Stomach smooth muscle (tissue), 2 donors: ENCODE data around the gene PTCHD4.
A peak's percentile ranks its signal among the peaks of the same experiment; 100 is the strongest.
"Not testable (repeated sequence)": the region's sequence is repeated elsewhere in the genome, so short reads cannot be mapped to it uniquely, and the experiment has no call there.

Experiments
- H3K27ac ChIP-seq: one replicate; pipeline ENCODE4 v1.7.0; 2013; ENCODE audit warnings: mild to moderate bottlenecking, low read length, inconsistent platforms
- H3K27me3 ChIP-seq, 2 donors: one replicate each; pipeline ENCODE4 v1.7.0; 2013; ENCODE audit warnings: low read length in 2 of 2; ENCODE audit not compliant: insufficient read depth in 2 of 2, control insufficient read depth in 1 of 2
- H3K36me3 ChIP-seq, 2 donors: one replicate each; pipeline ENCODE4 v1.7.0; 2013; ENCODE audit warnings: low read length in 2 of 2; ENCODE audit not compliant: control insufficient read depth in 2 of 2, insufficient read depth in 2 of 2
- H3K4me1 ChIP-seq: one replicate; pipeline ENCODE4 v1.7.0; 2013; ENCODE audit warnings: low read length; ENCODE audit not compliant: control insufficient read depth, insufficient read depth
- H3K4me3 ChIP-seq, 2 donors: one replicate each; pipeline ENCODE4 v1.7.0; 2013; ENCODE audit warnings: low read length in 2 of 2
- H3K9ac ChIP-seq, 2 donors: one replicate each; pipeline ENCODE4 v1.7.0; 2013; ENCODE audit warnings: low read length in 2 of 2, mild to moderate bottlenecking in 1 of 2
- H3K9me3 ChIP-seq, 2 donors: one replicate each; pipeline ENCODE4 v1.7.0; 2013; ENCODE audit warnings: low read length in 2 of 2; ENCODE audit not compliant: control insufficient read depth in 2 of 2
- donor health status: healthy.
- donor health status: Pancreatic carcinoma.

Gene PTCHD4

DNA sequence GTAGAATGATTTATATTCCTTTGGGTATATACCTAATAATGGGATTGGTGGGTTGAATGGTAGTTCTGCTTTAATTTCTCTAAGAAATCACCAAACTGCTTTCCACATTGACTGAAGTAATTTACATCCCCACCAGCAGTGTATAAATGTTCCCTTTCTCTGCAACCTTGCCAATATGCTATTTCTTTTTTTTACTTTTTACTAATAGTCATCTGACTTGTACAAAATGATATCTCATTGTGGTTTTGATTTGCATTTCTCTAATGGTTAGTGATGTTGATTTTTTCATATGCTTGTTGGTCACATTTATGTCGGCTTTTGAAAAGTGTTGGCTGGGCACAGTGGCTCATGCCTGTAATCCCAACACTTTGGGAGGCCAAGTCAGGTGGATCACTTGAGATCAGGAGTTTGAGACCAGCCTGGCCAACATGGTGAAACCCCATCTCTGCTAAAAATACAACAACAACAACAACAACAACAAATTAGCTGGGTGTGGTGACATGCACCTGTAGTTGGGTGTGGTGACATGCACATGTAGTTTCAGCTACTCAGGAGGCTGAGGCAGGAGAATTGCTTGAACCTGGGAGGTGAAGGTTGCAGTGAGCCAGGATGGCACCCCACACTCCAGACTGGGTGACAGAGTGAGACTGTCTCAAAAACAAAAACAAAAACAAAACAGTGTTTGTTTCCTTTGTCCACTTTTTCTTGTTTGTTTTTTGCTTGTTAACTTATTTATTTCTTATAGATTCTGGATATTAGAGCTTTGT is 11.2 kb upstream of the PTCHD4 start:
- H3K36me3 ChIP-seq, H3K9me3 ChIP-seq, H3K9ac ChIP-seq, H3K4me3 ChIP-seq, H3K27ac ChIP-seq, H3K4me1 ChIP-seq, H3K27me3 ChIP-seq: not testable (repeated sequence)

DNA sequence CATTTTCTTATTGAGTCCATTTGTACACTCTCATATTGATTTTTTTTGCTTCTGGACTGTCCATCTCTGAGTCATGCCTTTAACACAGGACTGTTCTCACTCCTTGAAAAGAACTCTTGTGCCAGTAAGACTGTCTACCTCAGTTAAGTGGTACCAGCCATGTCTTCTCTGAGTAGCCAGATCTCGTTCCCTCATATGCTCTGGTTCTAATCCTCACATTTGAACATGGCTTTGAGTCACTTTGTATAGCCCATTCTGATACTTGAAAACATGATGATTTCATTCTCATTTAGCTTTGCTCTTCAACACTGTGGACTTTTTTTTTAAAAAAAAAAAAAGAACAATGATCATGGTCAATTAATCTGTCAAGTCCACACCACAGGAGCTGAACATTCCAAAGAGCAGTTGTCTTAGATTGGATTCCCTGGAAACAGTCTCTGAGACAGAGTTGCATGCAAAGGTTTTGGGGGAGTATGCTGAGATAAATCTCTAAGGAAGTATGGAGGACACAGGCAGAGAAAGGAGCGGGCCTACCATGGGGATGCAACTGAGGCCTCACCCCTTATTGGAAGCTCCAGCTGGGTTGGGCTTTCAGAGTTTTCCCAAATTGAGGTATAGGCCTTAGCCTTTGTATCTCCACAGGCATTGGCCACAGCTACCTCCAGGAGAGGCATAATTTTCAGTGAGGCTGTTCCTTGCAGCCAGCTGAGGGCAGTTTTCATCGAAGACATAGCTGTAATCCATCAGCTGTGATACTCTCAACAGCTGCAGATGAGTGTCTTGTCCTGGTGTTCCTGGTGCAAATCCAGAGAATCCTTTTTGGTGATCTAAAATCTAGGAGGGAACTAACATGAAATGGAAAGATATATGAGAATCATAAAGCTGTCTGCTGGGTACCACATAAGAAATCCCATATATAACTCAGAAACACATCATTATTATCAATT is 6.0 kb upstream of the PTCHD4 start:
- Histone ChIP-seq H3K9ac (no peak overlapping the region), H3K27ac (no peak overlapping the region), H3K9me3 (no peaks in the 10 kb centered on the region), H3K27me3 (no peaks in the 10 kb centered on the region), H3K36me3 (no peaks in the 10 kb centered on the region), H3K4me1 (no peaks in the 10 kb centered on the region), H3K4me3 (no peak overlapping the region)

DNA sequence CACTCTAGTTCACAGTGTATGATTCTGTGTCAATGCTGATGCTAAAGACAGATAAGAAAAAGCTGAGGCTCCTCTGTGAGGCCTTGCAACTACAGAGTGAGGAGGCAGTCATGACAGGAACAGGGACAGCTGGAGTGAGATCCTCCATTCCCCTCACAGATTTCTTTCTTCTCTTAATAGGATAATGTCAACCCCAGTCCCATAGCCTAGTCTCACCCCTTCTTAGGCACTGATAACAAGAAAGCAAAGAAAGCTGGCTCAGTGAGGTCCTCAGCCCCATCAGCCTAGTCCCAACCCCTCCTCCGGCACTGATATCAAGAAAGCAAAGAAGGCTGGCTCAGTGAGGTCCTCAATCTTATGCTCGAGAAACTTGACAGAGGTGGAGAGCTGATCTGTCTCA is 2.1 kb upstream of the PTCHD4 start:
- H3K9ac ChIP-seq = no peak overlapping the region
- H3K4me3 ChIP-seq = no peak overlapping the region
- H3K36me3 ChIP-seq = no peaks in the 10 kb centered on the region

DNA sequence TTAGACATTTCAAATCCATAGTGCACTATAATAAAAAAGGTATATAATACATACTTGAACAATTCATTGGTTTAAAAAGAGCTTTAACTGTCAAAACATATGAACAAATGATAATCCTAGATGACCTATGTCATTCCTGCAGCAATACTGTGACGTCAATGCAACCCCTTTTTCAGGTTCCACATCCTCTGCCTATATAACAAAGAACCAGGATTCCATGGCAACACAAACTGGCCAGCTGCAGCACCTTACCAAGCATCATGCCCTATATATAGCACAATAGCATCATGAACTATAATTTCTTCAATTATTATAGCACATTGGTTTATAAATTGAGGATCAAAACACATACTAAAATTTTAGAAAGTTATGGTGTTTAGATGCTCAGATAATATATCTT is 578 bp upstream of the PTCHD4 start:
- no peaks in the 10 kb centered on the region for H3K9me3 ChIP-seq
- H3K36me3 ChIP-seq = no peaks in the 10 kb centered on the region
- no peak overlapping the region for H3K27ac ChIP-seq
- no peaks in the 10 kb centered on the region for H3K27me3 ChIP-seq
- H3K4me1 ChIP-seq = no peaks in the 10 kb centered on the region
- H3K4me3 ChIP-seq = no peak overlapping the region
- H3K9ac ChIP-seq = no peak overlapping the region

More for the DNA sequence above, 2.1 kb upstream of the PTCHD4 start:
- no peaks in the 10 kb centered on the region for H3K27me3 ChIP-seq
- H3K4me1 ChIP-seq = no peaks in the 10 kb centered on the region
- H3K27ac ChIP-seq = no peak overlapping the region
- H3K9me3 ChIP-seq = no peaks in the 10 kb centered on the region

DNA sequence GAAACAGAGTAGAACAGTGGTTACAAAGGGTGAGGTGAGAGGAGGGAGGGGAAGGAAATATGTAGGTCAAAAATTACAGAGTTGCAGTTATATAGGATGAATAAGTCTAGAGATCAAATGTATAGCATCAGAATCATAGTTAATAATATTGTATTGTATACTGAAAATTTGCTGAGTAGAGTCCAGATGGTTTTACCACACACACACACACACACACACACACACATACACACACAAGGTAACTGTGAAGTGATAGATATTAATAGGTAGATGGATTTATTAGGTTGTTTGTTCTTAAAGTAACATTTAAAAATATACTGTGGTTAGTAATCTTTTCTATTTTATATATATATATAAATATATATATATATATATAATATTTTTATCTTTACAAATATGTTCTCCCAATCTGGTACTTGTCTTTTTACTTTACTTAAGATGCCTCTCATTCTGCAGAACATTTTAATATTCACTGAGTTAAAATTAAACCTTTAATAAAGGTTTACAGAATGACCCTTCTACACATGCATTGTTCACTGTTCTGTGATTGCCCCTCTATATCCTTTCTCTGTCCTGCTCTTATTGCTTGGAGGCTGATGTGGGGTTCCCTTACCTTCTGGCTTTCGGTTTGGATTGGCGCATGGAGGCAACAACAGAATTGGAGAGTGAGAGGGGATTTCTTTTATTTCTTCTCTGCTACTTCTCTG is 408 bp downstream of the PTCHD4 start:
- peak overlapping the region in 1 of 2 donors; percentile 12 for H3K4me3 ChIP-seq

DNA sequence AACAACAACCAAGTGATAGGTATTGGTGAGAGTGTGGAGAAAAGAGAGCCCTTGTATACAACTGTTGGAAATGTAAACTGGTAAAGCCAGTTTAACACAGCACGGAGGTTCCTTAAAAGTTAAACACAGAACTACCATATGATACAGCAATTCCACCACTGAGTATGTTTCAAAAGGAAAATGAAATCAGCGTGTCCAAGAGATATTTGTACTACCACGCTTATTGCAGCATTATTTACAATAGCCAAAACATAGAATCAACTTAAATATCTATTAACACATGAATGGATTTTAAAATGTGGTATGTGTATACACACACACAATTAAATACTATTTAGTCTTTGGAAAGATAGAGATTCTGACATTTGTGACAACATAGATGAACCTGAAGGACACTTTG is 1.1 kb downstream of the PTCHD4 start:
- H3K36me3 ChIP-seq = no peaks in the 10 kb centered on the region
- H3K4me3 ChIP-seq = peak overlapping the region in 1 of 2 donors; percentile 11
- no peaks in the 10 kb centered on the region for H3K9me3 ChIP-seq
- no peaks in the 10 kb centered on the region for H3K27me3 ChIP-seq
- H3K27ac ChIP-seq = no peak overlapping the region
- H3K4me1 ChIP-seq = no peaks in the 10 kb centered on the region
- no peak overlapping the region for H3K9ac ChIP-seq

More for the DNA sequence above, 408 bp downstream of the PTCHD4 start:
- Histone ChIP-seq H3K4me1 (no peaks in the 10 kb centered on the region), H3K27me3 (no peaks in the 10 kb centered on the region), H3K36me3 (no peaks in the 10 kb centered on the region), H3K27ac (no peak overlapping the region), H3K9ac (no peak overlapping the region), H3K9me3 (no peaks in the 10 kb centered on the region)

DNA sequence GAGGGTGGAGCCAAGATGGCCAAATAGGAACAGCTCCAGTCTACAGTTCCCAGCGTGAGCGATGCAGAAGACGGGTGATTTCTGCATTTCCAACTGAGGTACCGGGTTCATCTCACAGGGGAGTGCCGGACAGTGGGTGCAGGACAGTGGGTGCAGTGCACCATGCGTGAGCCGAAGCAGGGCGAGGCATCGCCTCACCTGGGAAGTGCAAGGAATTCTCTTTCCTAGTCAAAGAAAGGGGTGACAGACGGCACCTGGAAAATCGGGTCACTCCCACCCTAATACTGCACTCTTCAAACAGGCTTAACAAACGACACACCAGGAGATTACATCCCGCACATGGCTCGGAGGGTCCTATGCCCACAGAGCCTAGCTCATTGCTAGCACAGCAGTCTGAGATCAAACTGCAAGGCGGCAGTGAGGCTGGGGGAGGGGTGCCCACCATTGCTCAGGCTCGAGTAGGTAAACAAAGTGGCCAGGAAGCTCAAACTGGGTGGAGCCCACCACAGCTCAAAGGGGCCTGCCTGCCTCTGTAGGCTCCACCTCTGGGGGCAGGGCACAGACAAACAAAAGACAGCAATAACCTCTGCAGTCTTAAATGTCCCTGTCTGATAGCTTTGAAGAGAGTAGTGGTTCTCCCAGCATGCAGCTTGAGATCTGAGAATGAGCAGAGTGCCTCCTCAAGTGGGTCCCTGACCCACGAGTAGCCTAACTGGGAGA is 8.4 kb downstream of the PTCHD4 start:
- not testable (repeated sequence) for H3K27ac ChIP-seq, H3K9me3 ChIP-seq, H3K4me1 ChIP-seq, H3K4me3 ChIP-seq, H3K27me3 ChIP-seq, H3K9ac ChIP-seq, H3K36me3 ChIP-seq

DNA sequence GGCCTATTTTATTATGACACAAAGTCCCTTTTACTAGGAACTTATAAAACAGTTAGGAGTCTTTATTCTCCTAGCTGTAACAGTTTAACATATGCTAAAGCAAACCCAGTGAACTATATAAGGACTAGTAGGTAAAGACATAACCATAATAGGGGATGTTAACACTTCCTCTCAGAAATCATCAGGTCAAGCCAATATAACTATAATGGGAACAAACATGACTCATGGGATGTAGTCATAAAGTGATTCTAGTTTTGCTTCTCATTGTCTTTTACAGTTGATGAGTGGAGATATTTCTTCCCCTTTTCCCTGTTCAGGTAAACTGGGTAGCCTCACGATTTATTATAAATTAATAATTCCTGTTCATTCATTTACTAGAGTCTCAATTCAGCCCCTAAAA is 9.7 kb downstream of the PTCHD4 start:
- H3K4me3 ChIP-seq = no peak overlapping the region

DNA sequence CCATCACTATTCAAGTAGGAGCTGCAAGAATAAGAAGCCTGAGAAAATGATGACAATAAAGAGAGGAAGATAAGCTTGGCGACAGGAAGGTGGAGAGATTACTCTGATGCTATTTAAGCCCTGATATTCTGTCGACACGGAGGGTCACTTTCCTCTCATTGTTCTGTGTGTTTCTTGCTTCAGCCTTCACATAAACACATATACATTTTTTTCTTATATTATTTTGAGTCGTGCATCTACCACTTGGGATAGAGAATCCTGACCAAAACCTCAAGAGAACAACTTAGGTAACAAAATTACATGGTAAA is 10.5 kb downstream of the PTCHD4 start:
- H3K9ac ChIP-seq = no peak overlapping the region
- H3K27ac ChIP-seq = no peak overlapping the region
- no peaks in the 10 kb centered on the region for H3K36me3 ChIP-seq
- H3K4me3 ChIP-seq = no peak overlapping the region
- H3K27me3 ChIP-seq = no peaks in the 10 kb centered on the region
- no peaks in the 10 kb centered on the region for H3K9me3 ChIP-seq
- H3K4me1 ChIP-seq = no peaks in the 10 kb centered on the region

More for the DNA sequence above, 9.7 kb downstream of the PTCHD4 start:
- Histone ChIP-seq H3K27ac (no peak overlapping the region), H3K4me1 (no peaks in the 10 kb centered on the region), H3K9me3 (no peaks in the 10 kb centered on the region), H3K27me3 (no peaks in the 10 kb centered on the region), H3K9ac (no peak overlapping the region), H3K36me3 (no peaks in the 10 kb centered on the region)
